ENCODE data around the gene CPA5.

CPA5 gene

GRCh38 chr7:130324306-130324943 lies 20.2 kb upstream of the CPA5 start:
- Histone ChIP-seq H3K27ac (no peak overlapping the region), H3K4me3 (no peak overlapping the region)

- H3K27ac ChIP-seq: no peak overlapping the region
- H3K4me3 ChIP-seq: no peak overlapping the region
Measured at GRCh38 chr7:130329681-130330080, 14.9 kb upstream of the CPA5 start.

- H3K27ac ChIP-seq: no peak overlapping the region
- no peak overlapping the region for H3K4me3 ChIP-seq
Measured at GRCh38 chr7:130332259-130333053, 12.2 kb upstream of the CPA5 start.

- no peak overlapping the region for H3K27ac ChIP-seq
- H3K4me3 ChIP-seq: no peak overlapping the region
Measured at GRCh38 chr7:130333832-130334231, 10.8 kb upstream of the CPA5 start.

GRCh38 chr7:130334274-130334673 lies 10.3 kb upstream of the CPA5 start:
- Histone ChIP-seq H3K4me3 (no peak overlapping the region), H3K27ac (no peak overlapping the region)

GRCh38 chr7:130337410-130337971 lies 7.1 kb upstream of the CPA5 start:
- H3K4me3 ChIP-seq: no peak overlapping the region
- H3K27ac ChIP-seq: no peak overlapping the region

GRCh38 chr7:130338233-130338632 lies 6.4 kb upstream of the CPA5 start:
- Histone ChIP-seq H3K27ac (no peak overlapping the region), H3K4me3 (no peak overlapping the region)

GRCh38 chr7:130341882-130342281 lies 2.7 kb upstream of the CPA5 start:
- Histone ChIP-seq H3K4me3 (no peak overlapping the region), H3K27ac (no peak overlapping the region)

- Histone ChIP-seq H3K27ac (no peak overlapping the region), H3K4me3 (no peak overlapping the region)
Measured at GRCh38 chr7:130342701-130343380, 1.8 kb upstream of the CPA5 start.

- no peak overlapping the region for H3K4me3 ChIP-seq
Measured at GRCh38 chr7:130345136-130345535, 520 bp downstream of the CPA5 start.

GRCh38 chr7:130345725-130346124 lies 1.1 kb downstream of the CPA5 start:
- no peak overlapping the region for H3K4me3 ChIP-seq

More at GRCh38 chr7:130345136-130345535, 520 bp downstream of the CPA5 start:
- H3K27ac ChIP-seq: no peak overlapping the region

GRCh38 chr7:130346177-130346905 lies 1.7 kb downstream of the CPA5 start:
- H3K4me3 ChIP-seq: no peak overlapping the region
- H3K27ac ChIP-seq: no peak overlapping the region

More at GRCh38 chr7:130345725-130346124, 1.1 kb downstream of the CPA5 start:
- H3K27ac ChIP-seq: no peak overlapping the region

GRCh38 chr7:130346941-130347340 lies 2.3 kb downstream of the CPA5 start:
- Histone ChIP-seq H3K4me3 (no peak overlapping the region), H3K27ac (no peak overlapping the region)

GRCh38 chr7:130349911-130350782 lies 5.5 kb downstream of the CPA5 start:
- H3K4me3 ChIP-seq: no peak overlapping the region
- H3K27ac ChIP-seq: peak overlapping the region in 15 of 21 experiments; percentile 5 to 77 (median 37)

GRCh38 chr7:130350945-130351790 lies 6.6 kb downstream of the CPA5 start:
- Histone ChIP-seq H3K27ac (peak overlapping the region in 18 of 21 experiments; percentile 5 to 79 (median 58)), H3K4me3 (no peak overlapping the region)

GRCh38 chr7:130351791-130352090 lies 7.1 kb downstream of the CPA5 start:
- no peak overlapping the region for H3K4me3 ChIP-seq
- peak overlapping the region in 15 of 21 experiments; percentile 7 to 79 (median 58) for H3K27ac ChIP-seq

GRCh38 chr7:130352194-130353074 lies 7.8 kb downstream of the CPA5 start:
- Histone ChIP-seq H3K27ac (peak overlapping the region in 17 of 21 experiments; percentile 7 to 79 (median 57)), H3K4me3 (no peak overlapping the region)

Data from skin epidermis (tissue), 12 donors.